ENCODE measurements around the gene BST2.

The BST2 gene

GRCh38 chr19:17404015-17404414 lies 1.4 kb downstream of the BST2 start:
- DNase-seq (ENCODE audit: low spot score in 2 of 2): no peak
- no peak for ATAC-seq
- H3K4me3 Mint-ChIP-seq: peak overlapping the region; percentile 99
- peaks cover 50% of the 10 kb centered on the region for H3K4me1 Mint-ChIP-seq
- H3K36me3 Mint-ChIP-seq: peaks cover 58% of the 10 kb centered on the region
- peak overlapping the region; percentile 98 for H3K27ac Mint-ChIP-seq
- no peaks in the 10 kb centered on the region for H3K9me3 Mint-ChIP-seq

GRCh38 chr19:17402982-17403855 lies 2.2 kb downstream of the BST2 start:
- no peak for ATAC-seq
- Mint-ChIP-seq H3K36me3 (peaks cover 63% of the 10 kb centered on the region), H3K27ac (no peak overlapping the region), H3K9me3 (no peaks in the 10 kb centered on the region), H3K4me1 (peaks cover 50% of the 10 kb centered on the region), H3K4me3 (peak overlapping the region; percentile 99)
- DNase-seq (ENCODE audit: low spot score in 2 of 2): peak in 1 of 2 donors; percentile 66

GRCh38 chr19:17401628-17402027 lies 3.8 kb downstream of the BST2 start:
- DNase-seq (ENCODE audit: low spot score in 2 of 2) (no peak), ATAC-seq (no peak)
- Mint-ChIP-seq H3K4me3 (no peak overlapping the region), H3K4me1 (peaks cover 39% of the 10 kb centered on the region), H3K36me3 (peaks cover 71% of the 10 kb centered on the region), H3K27ac (peak overlapping the region; percentile 44), H3K9me3 (no peaks in the 10 kb centered on the region)

- Mint-ChIP-seq H3K4me1 (peaks cover 24% of the 10 kb centered on the region), H3K36me3 (peaks cover 69% of the 10 kb centered on the region), H3K27ac (no peak overlapping the region), H3K4me3 (no peak overlapping the region), H3K9me3 (no peaks in the 10 kb centered on the region)
- DNase-seq (ENCODE audit: low spot score in 2 of 2): no peak
- ATAC-seq: no peak
These were observed 6.4 kb downstream of the BST2 start for GRCh38 chr19:17398902-17399527.

GRCh38 chr19:17394891-17395415 lies 10.5 kb downstream of the BST2 start:
- Mint-ChIP-seq H3K9me3 (no peaks in the 10 kb centered on the region), H3K4me1 (peaks cover 21% of the 10 kb centered on the region), H3K27ac (peak overlapping the region; percentile 12), H3K36me3 (peaks cover 39% of the 10 kb centered on the region), H3K4me3 (no peak overlapping the region)
- ATAC-seq (peak; percentile 49), DNase-seq (ENCODE audit: low spot score in 2 of 2) (peak in 1 of 2 donors; percentile 62)

- ATAC-seq (no peak), DNase-seq (ENCODE audit: low spot score in 2 of 2) (no peak)
- Mint-ChIP-seq H3K27ac (peak within 1 kb of the TSS; percentile 12), H3K4me1 (peaks cover 21% of the 10 kb centered on the region), H3K4me3 (no peak within 1 kb of the TSS), H3K36me3 (peaks cover 33% of the 10 kb centered on the region), H3K9me3 (no peaks in the 10 kb centered on the region)
These were observed 11.5 kb downstream of the BST2 start, which contains the start of gene CCDC194 for GRCh38 chr19:17393914-17394313. Gene CCDC194 (minus strand): TSS chr19:17394196. CDS start chr19:17394158, 38 bp downstream.

- Mint-ChIP-seq H3K36me3 (peaks cover 24% of the 10 kb centered on the region), H3K27ac (no peak overlapping the region), H3K9me3 (no peaks in the 10 kb centered on the region), H3K4me3 (no peak overlapping the region), H3K4me1 (peaks cover 21% of the 10 kb centered on the region)
- DNase-seq (ENCODE audit: low spot score in 2 of 2) (no peak), ATAC-seq (no peak)
These were observed 12.4 kb downstream of the BST2 start for GRCh38 chr19:17393002-17393401.

GRCh38 chr19:17391371-17392151 lies 13.9 kb downstream of the BST2 start:
- peaks cover 9% of the 10 kb centered on the region for H3K36me3 Mint-ChIP-seq

GRCh38 chr19:17390665-17391370 lies 14.6 kb downstream of the BST2 start:
- Mint-ChIP-seq H3K36me3 (peaks cover 9% of the 10 kb centered on the region), H3K4me3 (peak overlapping the region; percentile 94), H3K27ac (peak overlapping the region; percentile 78), H3K4me1 (peaks cover 21% of the 10 kb centered on the region), H3K9me3 (no peaks in the 10 kb centered on the region)
- peak; percentile 86 to 93 for DNase-seq (ENCODE audit: low spot score in 2 of 2)
- peak; percentile 99 for ATAC-seq

More at GRCh38 chr19:17391371-17392151, 13.9 kb downstream of the BST2 start:
- DNase-seq (ENCODE audit: low spot score in 2 of 2): peak in 1 of 2 donors; percentile 55
- H3K4me1 Mint-ChIP-seq: peaks cover 21% of the 10 kb centered on the region
- no peak overlapping the region for H3K27ac Mint-ChIP-seq
- peak; percentile 42 for ATAC-seq
- no peaks in the 10 kb centered on the region for H3K9me3 Mint-ChIP-seq
- peak overlapping the region; percentile 94 for H3K4me3 Mint-ChIP-seq

GRCh38 chr19:17389957-17390664 lies 15.3 kb downstream of the BST2 start:
- Mint-ChIP-seq H3K27ac (peak overlapping the region; percentile 78), H3K36me3 (peaks cover 5% of the 10 kb centered on the region), H3K4me1 (peaks cover 17% of the 10 kb centered on the region), H3K9me3 (no peaks in the 10 kb centered on the region), H3K4me3 (peak overlapping the region; percentile 94)
- ATAC-seq: no peak
- no peak for DNase-seq (ENCODE audit: low spot score in 2 of 2)

GRCh38 chr19:17389288-17389687 lies 16.1 kb downstream of the BST2 start:
- Mint-ChIP-seq H3K4me1 (peaks cover 14% of the 10 kb centered on the region), H3K36me3 (no peaks in the 10 kb centered on the region), H3K9me3 (no peaks in the 10 kb centered on the region), H3K27ac (no peak overlapping the region), H3K4me3 (no peak overlapping the region)
- no peak for DNase-seq (ENCODE audit: low spot score in 2 of 2)
- ATAC-seq: no peak

- peaks cover 5% of the 10 kb centered on the region for H3K4me1 Mint-ChIP-seq
- DNase-seq (ENCODE audit: low spot score in 2 of 2) (peak in 1 of 2 donors; percentile 82), ATAC-seq (peak; percentile 60)
- H3K9me3 Mint-ChIP-seq: no peaks in the 10 kb centered on the region
- no peaks in the 10 kb centered on the region for H3K36me3 Mint-ChIP-seq
- H3K4me3 Mint-ChIP-seq: no peak overlapping the region
- no peak overlapping the region for H3K27ac Mint-ChIP-seq
These were observed 19.4 kb downstream of the BST2 start for GRCh38 chr19:17385878-17386611.

GRCh38 chr19:17380426-17381138 lies 24.8 kb downstream of the BST2 start:
- no peaks in the 10 kb centered on the region for H3K9me3 Mint-ChIP-seq
- DNase-seq (ENCODE audit: low spot score in 2 of 2) (no peak), ATAC-seq (no peak)
- H3K4me1 Mint-ChIP-seq: peaks cover 6% of the 10 kb centered on the region
- H3K36me3 Mint-ChIP-seq: no peaks in the 10 kb centered on the region
- H3K4me3 Mint-ChIP-seq: no peak overlapping the region
- no peak overlapping the region for H3K27ac Mint-ChIP-seq
